Stomach (tissue), 4 donors: ENCODE measurements around the gene ATP11A.

Source experiments
- CTCF ChIP-seq, 7 experiments: fragments of 450-650 bp in 4 of 7; fragments of 200-600 bp in 3 of 7; sonication (generic) in 3 of 7; IDR thresholded peaks; one replicate each; pipeline ENCODE4 v1.5.1; 2016 to 2019; ENCODE audit warnings: antibody characterized with exemption in 7 of 7, control low read depth in 2 of 7, mild to moderate bottlenecking in 1 of 7
- POLR2A ChIP-seq, 4 donors: fragments of 450-650 bp; IDR thresholded peaks; one replicate each; pipeline ENCODE4 v1.6.1; 2016; ENCODE audit warnings: antibody characterized with exemption in 4 of 4, control low read depth in 2 of 4, mild to moderate bottlenecking in 1 of 4, moderate library complexity in 1 of 4
- POLR2AphosphoS5 ChIP-seq, 3 donors: sonication (generic); formaldehyde crosslinking; IDR thresholded peaks; one replicate each; pipeline ENCODE4 v1.6.1; 2016; ENCODE audit warnings: antibody characterized with exemption in 3 of 3

- no peak for TF ChIP-seq CTCF (IDR thresholded peaks at IDR 0.05)
- TF ChIP-seq POLR2AphosphoS5 (IDR thresholded peaks at IDR 0.05) = no peak
- no peak for TF ChIP-seq POLR2A (IDR thresholded peaks at IDR 0.05)
Measured at GRCh38 chr13:112871742-112872141, 181.9 kb downstream of the ATP11A start.
